SW480 (cell line): Measurements from ENCODE around the gene INMT.
A peak's percentile ranks its signal among the peaks of the same experiment; 100 is the strongest.

ENCODE experiments used
- DNase-seq: peaks from one replicate; pipeline ENCODE4 v3.0.0-alpha.2; 2016; ENCODE audit warnings: low spot score

The INMT gene

GRCh38 chr7:30752979-30753378, 1.0 kb downstream of the INMT start:
- DNase-seq = no peak

- no peak for DNase-seq
These were observed 2.5 kb downstream of the INMT start for GRCh38 chr7:30754315-30754877.

DNA sequence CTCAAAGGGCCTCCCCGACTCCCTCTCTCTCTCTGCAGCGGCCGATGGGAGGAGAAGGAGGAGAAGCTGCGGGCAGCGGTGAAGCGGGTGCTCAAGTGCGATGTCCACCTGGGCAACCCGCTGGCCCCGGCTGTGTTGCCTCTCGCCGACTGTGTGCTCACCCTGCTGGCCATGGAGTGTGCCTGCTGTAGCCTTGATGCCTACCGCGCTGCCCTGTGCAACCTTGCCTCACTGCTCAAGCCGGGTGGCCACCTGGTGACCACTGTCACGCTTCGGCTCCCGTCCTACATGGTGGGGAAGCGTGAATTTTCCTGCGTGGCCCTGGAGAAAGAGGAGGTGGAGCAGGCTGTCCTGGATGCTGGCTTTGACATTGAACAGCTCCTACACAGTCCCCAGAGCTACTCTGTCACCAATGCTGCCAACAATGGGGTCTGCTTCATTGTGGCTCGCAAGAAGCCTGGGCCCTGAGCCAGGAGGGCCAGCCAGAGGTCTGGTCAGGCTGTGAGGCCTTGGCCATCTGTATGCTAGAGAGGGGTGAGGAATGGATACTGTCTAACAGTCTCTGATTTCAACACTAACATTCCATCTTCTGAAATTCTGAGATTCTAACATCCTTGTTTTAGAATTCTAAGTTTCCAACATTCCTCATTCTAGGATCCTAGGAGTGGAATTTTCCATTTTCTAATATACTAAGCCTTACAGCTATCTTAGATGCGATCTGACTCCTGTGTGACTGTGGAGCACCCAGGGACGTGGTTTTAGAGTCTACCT, 3.6 kb downstream of the INMT start:
- no peak for DNase-seq

DNA sequence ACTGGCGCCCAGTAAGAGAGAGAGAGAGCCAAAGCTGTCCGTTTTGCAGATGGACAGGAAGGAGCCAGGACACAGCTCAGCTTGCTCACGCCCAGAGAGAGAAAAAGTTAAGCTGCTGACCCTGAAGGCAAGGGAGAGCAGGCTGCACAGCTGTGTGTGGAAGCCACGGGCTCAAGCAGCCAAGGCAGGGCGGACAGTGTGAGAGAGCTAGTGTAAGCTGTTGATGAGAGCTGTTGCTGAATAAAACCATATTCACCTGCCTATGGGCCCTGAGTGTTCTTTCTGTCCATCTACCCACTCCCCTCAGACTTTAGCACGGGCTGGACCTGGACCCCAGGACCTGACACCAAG, 5.4 kb downstream of the INMT start:
- no peak for DNase-seq

- no peak for DNase-seq
These were observed 8.7 kb downstream of the INMT start for GRCh38 chr7:30760514-30761213.

DNA sequence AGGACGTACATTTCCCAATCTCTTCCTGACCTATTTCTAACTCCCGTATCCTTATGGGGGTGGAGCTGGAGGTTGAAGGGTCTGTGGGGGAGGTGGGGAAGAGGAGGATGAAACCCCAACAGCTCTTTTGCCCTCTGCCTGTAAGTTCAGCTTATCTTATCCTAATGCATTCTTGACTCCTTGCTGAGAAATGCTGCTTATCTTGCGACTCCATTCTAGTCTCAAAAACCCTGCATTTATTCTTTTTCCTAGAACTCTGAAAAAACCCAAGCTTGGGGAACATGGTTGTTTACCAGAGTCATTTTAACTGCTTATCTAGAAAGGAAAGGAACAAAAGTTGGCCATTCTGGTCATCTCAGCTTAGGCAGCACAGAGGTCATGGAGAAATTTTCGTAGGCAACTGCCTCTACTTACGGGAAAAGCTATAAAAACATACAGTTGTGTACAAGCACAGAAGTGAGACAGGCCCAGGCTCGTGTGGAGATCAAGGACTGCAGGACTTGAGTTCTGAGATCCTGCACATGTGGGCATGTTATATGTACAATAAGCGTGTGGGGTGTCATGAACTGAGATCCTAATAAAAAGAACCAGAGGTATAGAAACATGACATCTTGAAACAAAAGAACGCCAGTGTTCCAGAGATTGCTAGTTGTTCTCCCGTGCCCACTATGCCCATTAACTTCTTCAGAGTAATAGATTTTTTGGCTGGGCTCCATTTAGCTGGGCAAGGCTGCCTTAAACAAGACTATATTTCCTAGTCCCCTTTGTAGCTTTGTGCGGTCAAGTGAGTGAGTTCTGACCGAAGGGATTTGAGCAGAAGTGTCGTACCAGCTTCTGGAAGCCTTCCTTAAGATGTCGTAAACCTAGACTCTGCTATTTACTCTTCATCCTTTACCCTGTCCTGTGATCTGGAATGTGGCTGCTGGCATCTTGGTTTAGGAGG, 9.6 kb downstream of the INMT start:
- no peak for DNase-seq

DNA sequence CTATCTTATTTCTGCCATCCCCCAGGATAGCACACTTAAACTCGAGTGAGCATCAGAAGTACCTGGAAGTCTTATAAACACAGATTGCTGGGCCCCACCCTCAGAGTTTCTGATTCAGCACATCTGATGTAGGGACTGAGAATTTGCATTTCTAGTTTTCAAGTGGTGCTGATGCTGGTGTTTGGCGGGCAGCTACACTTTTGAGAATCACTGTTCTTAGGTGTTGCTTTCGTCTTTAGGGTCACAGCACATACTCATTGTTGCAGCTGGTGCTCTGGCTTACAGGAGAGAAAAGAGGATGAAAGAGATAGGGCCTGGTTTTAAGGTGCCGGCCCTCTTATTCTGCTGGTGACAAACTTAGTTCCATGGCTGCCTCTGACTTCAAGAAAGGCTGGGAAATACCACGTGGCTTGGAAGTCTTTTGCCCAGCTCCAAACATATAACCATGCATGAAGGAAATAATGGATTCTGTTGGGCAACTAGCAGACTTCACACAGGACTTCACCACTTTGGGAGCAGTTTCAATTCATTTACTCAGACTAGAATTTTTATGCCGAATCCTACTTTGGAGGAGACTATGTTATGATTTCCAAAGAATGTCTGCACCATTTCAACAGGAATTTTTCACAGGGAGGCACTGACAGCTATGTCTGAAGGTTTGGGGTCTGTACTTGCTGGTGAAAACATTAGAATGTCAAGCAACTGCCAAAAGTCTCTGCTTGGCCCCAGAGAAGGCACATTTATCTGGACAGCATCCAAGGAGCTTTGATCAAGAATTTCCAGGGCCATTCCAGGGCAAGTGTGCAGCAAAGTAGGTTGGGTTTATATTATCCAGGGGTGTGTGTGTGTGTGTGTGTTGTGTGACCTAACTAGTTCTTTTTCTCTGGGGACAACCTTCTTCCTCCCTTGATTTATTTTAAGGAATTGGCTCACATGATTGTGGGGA, 12.4 kb downstream of the INMT start:
- DNase-seq = no peak

GRCh38 chr7:30765408-30765807, 13.5 kb downstream of the INMT start:
- no peak for DNase-seq

- DNase-seq = no peak
These were observed 18.9 kb downstream of the INMT start for GRCh38 chr7:30770845-30771173.

GRCh38 chr7:30771174-30771879, 19.4 kb downstream of the INMT start, which contains the start of gene MINDY4:
Gene MINDY4 (plus strand): TSS chr7:30771417. CDS start chr7:30771494, 77 bp downstream.
- peak; percentile 73 for DNase-seq

DNA sequence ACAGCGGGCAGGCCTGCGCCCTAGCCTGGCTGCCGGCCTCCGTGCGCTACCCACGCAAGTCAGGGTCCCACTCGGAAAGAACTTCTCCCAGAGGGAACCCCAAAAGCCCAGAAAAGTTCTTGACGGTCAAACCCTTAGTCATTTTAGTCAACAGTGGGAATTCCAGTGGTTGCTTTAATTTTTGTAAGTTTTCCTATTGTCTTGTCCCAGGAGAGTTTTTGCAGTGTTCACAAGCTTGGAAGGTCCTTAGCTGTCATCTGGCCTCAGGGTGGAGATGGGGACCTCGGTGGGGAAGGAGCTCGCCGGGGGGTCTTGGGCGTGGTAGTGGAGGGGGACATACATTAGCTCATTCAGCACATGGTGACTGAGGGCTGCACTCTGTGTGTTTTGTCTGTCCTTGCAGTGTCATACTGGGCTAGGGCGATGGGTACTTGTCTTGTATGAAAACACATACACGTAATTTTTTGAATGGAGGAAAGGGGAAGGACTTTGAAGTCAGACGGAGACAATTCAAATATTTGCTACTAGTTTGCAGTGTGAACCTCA, 20.0 kb downstream of the INMT start:
- DNase-seq = no peak

GRCh38 chr7:30772984-30773383, 21.0 kb downstream of the INMT start:
- DNase-seq = no peak

GRCh38 chr7:30775992-30776391, 24.1 kb downstream of the INMT start:
- DNase-seq = no peak

DNA sequence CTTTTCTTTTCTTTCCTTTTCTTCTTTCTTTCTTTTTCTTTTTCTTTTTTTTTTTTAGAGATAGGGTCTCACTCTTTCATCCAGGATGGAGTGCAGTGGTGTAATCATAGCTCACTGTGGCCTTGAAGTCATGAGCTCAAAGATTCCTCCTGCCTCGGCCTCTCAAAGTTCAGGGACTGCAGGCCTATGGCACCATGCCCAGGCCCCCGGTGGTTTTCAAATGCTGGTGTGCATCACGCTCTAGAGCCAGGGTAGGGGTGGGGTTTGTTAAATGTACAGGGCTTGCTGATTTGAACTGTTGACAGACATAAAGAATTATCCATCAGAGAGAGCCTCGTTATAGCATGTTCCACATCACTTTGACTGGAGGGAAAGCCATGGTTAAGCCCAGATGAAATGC, 25.0 kb downstream of the INMT start:
- DNase-seq = no peak

DNA sequence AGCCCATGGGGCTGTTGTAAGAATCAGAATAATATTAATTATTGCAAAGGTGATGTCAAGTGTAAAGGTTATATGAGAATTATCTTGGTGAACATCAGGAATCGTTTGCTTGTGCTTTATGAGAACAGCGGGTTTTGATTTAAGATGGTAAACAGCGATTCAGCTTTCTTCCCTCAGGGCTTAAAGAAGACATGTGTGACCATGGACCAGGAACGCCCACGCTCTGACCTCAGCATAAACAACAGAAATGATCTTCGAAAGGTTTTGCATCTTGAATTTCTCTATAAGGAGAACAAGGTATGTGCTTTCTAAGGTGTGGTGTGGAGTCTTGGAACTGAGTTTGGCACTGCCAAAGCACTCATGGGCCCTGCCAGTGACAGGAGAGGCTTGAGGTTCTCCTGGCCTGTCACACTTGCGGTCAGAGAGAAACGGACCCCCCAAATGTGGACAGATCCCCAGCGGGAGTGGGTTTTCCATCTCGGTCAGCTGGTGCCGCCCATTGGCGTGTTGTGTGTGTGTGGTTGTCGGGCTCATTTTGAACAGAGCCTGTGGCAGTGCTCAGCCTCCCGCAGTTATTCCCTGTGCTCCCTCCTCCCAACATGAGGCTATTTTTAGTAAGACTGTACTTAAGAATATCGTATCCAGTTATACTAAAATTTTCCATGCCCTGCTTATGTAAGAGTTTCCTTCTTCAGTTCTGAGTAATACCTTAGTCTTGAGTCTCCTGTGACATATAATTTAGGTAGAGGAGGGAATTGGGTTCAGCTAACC, 26.5 kb downstream of the INMT start:
- DNase-seq = no peak

DNA sequence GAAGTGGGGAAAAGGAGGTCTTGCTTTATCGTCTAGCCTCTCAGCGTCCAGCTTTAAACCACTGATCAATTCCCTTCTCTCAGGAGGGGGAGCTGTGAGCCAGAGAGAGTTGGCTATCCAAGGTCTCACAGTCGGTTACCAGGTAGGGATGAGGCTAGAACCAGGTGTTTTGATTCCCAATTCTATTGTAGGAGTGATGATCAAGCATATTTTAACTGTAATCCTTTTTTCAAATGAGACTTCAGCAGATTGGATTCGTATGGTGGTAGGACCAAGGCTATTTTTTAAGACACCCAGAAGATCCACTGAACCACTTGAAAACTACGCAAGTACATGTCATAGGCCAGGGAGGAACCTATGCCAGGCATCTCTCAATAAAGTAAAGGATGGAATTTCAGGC, 27.6 kb downstream of the INMT start:
- no peak for DNase-seq

DNA sequence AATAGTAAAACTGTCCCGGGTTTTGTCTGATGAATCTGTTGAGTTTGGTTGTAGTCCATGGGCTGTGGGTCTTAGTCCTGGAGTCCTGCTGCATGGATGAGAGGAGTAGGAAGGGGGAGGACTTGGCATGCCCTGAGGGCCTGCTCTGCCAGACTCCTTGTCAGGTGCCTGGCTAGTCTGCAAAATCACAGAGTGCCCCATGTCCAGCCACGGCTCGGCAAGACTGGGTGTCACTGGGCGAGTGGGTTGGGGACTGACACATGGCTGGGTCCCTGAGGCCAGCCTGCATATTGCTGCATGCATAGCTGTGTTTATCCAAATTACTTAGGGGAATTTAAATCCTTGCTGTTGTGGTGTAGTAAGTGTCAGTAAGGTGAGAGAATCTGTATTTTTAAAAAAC, 29.0 kb downstream of the INMT start:
- no peak for DNase-seq

DNA sequence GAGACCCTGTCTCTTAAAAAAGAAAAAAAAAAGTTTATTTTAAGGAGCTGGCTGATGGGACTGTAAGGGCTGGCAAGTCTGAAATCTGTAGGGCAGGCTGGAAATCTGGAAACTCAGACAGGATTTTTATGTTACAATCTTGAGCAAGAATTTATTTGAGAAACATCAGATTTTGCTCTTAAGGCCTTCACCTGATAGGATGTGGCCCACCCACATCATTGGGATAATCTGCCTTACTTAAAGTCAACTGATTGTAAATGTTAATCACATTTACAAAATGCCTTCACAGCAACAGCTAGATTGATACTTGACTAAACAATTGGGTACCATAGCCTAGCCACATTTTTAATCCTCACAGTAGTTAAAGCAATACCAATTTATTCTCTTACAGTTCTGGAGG, 30.8 kb downstream of the INMT start:
- DNase-seq = no peak

- no peak for DNase-seq
These were observed 33.9 kb downstream of the INMT start for GRCh38 chr7:30785786-30786185.

DNA sequence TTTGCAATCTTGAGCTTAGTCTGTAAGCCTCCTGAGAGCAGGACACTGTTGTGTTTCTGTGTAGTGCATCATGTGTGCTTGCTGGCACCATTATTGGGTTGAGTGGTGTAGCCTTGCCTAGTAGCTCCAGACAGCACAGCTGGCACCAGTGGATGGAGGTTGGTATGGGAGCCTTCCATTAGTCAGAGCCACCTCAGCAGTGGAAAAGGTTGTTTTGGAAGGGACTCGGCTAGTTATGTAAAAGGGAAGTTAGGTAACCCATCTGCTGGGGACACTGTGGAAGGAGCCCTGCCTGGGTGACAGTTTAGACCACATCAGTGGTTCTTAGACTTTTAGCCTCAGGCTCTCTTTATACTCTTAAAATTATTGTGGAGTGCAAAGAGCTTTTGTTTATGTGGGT, 35.6 kb downstream of the INMT start:
- no peak for DNase-seq
